Ascending aorta (tissue), 2 donors: ENCODE results near the gene KCNK16. TPM values are rescaled to one million over a fixed set of nuclear protein-coding genes. Genes with fewer than 3 reads are reported as not detected.

Experiments
- DNase-seq, 2 donors: peaks; one replicate each; pipeline ENCODE4 v3.0.0-alpha.2; 2019; ENCODE audit warnings: low spot score in 2 of 2
- H3K27ac ChIP-seq, 2 donors: fragments of 200-600 bp; sonication (generic); one replicate each; pipeline ENCODE4 v1.5.1; 2016 to 2017; ENCODE audit warnings: mild to moderate bottlenecking in 1 of 2
- H3K27me3 ChIP-seq: fragments of 200-600 bp; sonication (generic); one replicate; pipeline ENCODE4 v1.5.1; 2017
- H3K36me3 ChIP-seq, 2 donors: fragments of 200-600 bp; sonication (generic); one replicate each; pipeline ENCODE4 v1.5.1; 2016
- H3K4me1 ChIP-seq, 2 donors: fragments of 200-600 bp; sonication (generic); one replicate each; pipeline ENCODE4 v1.5.1; 2016 to 2017; ENCODE audit warnings: mild to moderate bottlenecking in 1 of 2
- H3K4me3 ChIP-seq, 2 donors: fragments of 200-600 bp; sonication (generic); one replicate each; pipeline ENCODE4 v1.5.1; 2016 to 2017; ENCODE audit warnings: mild to moderate bottlenecking in 1 of 2
- H3K9me3 ChIP-seq, 2 donors: fragments of 200-600 bp; sonication (generic); one replicate each; pipeline ENCODE4 v1.5.1; 2016
- intact Hi-C: fragments of 100-400 bp; cut with DNase I; formaldehyde crosslinking; loops from one replicate; pipeline ENCODE4 v1.15.1; 2023
- total RNA-seq: library from RNA; depleted of rRNA; stranded (reverse); fragments of >200 nt; gene quantifications from one replicate; pipeline ENCODE4 v1.1.0, GENCODE V29; 2016
- TF ChIP-seq, protein P1 (sequence below), 3 experiments: fragments of 200-600 bp in 2 of 3; fragments of 450-650 bp in 1 of 3; sonication (generic) in 2 of 3; IDR thresholded peaks; one replicate each; pipeline ENCODE4 v1.5.1; 2016 to 2019; ENCODE audit warnings: antibody characterized with exemption in 3 of 3, mild to moderate bottlenecking in 1 of 3, moderate library complexity in 1 of 3

KCNK16 gene
- total RNA-seq, 1 donor from 2014 or later, result not detected

DNA sequence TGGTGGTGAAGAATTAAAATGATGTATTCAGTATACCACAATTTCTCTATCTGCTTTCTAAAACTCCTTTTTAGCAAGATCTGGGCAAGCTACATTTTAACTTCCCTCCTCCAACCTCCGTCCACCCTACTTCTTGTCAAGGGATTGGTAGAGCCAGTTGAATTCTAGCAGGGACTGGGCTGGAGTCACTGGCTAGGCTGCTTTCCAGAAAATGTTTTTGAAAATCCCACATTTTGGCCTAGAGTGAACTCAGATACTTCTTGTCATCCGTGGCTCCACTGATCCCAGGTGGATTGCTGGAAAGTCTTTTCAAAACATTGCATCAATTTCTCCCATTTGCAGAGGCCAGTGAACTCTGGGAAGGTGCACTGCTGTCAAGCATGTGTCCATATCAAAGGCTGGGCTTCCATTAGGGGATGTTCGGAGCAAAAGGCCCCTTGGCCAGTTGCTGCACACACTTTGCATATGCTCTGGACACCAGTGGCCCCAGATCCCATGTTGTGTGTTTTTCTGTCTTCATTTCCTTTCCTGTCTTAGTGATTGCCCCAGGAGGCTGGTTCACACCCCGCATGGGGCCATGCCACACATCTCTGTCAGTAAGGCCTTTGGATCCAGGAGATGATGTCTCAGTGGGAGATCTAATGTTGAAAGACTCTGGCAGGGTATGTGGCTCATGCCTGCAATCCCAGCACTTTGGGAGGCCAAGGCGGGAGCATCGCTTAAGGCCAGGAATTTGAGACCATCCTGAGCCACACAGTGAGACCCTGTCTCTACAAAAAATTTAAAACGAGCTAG is 11.3 kb upstream of the KCNK16 start:
- H3K27ac ChIP-seq, result no peak overlapping the region
- no peaks in the 10 kb centered on the region for H3K36me3 ChIP-seq
- H3K4me1 ChIP-seq, result peaks cover 0 to 7% of the 10 kb centered on the region in 2 donors
- H3K4me3 ChIP-seq, result no peak overlapping the region
- intact Hi-C loops, result no loop called here
- DNase-seq, result no peak
- TF ChIP-seq, protein P1, sequence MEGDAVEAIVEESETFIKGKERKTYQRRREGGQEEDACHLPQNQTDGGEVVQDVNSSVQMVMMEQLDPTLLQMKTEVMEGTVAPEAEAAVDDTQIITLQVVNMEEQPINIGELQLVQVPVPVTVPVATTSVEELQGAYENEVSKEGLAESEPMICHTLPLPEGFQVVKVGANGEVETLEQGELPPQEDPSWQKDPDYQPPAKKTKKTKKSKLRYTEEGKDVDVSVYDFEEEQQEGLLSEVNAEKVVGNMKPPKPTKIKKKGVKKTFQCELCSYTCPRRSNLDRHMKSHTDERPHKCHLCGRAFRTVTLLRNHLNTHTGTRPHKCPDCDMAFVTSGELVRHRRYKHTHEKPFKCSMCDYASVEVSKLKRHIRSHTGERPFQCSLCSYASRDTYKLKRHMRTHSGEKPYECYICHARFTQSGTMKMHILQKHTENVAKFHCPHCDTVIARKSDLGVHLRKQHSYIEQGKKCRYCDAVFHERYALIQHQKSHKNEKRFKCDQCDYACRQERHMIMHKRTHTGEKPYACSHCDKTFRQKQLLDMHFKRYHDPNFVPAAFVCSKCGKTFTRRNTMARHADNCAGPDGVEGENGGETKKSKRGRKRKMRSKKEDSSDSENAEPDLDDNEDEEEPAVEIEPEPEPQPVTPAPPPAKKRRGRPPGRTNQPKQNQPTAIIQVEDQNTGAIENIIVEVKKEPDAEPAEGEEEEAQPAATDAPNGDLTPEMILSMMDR (IDR thresholded peaks at IDR 0.05), result no peak
- H3K9me3 ChIP-seq, result no peaks in the 10 kb centered on the region
- H3K27me3 ChIP-seq, result no peaks in the 10 kb centered on the region

DNA sequence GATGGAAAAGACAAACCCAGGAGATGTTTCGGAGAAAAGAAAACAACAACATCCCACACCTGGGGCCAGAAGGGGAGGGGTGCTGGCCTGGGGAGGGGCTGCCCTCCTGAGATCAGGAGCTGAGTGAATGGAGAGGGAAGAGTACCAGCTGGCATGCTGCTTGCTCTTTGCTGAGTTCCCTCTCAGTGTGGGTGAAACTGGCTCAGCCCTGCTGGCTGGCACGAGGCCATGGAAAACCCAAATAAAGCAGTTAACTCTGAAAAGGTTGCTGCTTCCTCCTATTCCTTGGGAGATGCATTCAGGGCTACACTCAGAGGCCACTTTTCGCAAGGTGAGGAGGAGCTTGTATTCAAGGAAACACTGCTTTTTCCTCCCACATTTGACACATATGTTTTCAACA is 8.0 kb upstream of the KCNK16 start:
- Histone ChIP-seq H3K27me3 (no peaks in the 10 kb centered on the region), H3K27ac (no peak overlapping the region), H3K4me3 (no peak overlapping the region), H3K9me3 (no peaks in the 10 kb centered on the region), H3K36me3 (no peaks in the 10 kb centered on the region), H3K4me1 (peaks cover 0 to 2% of the 10 kb centered on the region in 2 donors)
- intact Hi-C loops, result no loop called here
- TF ChIP-seq, protein P1 (IDR thresholded peaks at IDR 0.05), result no peak
- DNase-seq, result no peak

DNA sequence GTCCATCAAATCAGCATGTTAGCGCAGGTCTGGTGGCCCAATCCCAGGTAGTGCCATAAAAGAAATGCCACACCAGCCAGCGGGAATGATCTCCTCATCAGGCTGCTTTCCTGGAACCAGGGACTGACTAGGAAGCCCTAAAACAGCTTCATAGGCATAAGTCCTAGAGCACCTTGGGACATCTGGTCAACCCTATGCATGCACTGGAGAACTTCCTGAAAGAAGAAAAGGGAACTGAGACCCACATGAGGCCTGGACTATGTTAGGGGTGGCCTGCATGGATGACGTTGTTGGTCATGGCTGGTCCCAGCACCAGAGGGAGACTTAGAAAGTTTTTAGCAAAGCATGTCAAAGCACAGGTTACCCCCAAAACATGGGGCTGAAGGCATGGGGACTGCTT is 7.6 kb upstream of the KCNK16 start:
- Histone ChIP-seq H3K4me3 (no peak overlapping the region), H3K27ac (no peak overlapping the region), H3K9me3 (no peaks in the 10 kb centered on the region), H3K4me1 (peaks cover 0 to 2% of the 10 kb centered on the region in 2 donors), H3K36me3 (no peaks in the 10 kb centered on the region), H3K27me3 (no peaks in the 10 kb centered on the region)
- intact Hi-C loops, result no loop called here
- TF ChIP-seq, protein P1 (IDR thresholded peaks at IDR 0.05), result no peak
- DNase-seq, result no peak

DNA sequence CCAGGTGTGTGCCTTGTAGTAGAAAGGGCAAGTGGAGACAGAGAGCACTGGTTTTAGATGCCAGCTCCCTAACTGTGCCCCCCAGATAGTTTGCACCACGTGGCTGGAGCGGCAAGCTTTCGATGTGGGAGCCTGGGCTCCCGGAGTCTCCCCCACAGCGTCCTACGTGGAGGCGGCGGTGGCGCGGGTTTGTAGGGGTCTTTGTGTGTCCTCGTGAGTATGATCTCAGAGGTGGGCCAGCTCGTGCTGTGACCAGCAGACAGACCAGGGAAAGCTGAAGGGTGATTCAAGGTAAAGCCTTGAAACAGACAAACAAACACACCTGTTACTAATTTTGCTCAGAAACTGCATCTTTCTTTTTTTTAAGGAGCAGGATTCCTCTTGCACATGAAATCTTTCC is 5.6 kb upstream of the KCNK16 start:
- TF ChIP-seq, protein P1 (IDR thresholded peaks at IDR 0.05), result no peak
- peaks cover 0 to 2% of the 10 kb centered on the region in 2 donors for H3K4me1 ChIP-seq
- DNase-seq, result no peak
- no peaks in the 10 kb centered on the region for H3K27me3 ChIP-seq
- H3K4me3 ChIP-seq, result no peak overlapping the region
- no peaks in the 10 kb centered on the region for H3K9me3 ChIP-seq
- no peak overlapping the region for H3K27ac ChIP-seq
- intact Hi-C loops, result no loop called here
- no peaks in the 10 kb centered on the region for H3K36me3 ChIP-seq

DNA sequence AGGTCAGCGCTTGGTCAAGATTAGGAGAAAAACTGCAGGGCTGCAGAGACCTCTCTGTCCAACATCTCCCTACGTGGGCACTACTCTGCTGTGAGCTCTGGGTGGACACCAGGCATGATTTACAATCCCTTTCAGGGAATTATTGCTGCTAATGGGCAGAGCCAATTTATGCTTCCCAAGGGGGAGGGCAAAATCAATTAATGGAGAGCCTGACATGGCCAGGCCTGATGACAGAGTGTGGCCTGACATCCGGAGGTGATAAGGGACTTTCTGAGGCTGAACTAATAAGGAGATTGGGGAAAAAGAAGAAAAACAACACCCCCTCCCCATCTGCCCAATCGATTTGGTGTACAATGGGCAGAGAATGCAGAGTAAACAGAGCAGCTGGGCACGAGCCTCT is 5.0 kb upstream of the KCNK16 start:
- Histone ChIP-seq H3K27ac (no peak overlapping the region), H3K27me3 (no peaks in the 10 kb centered on the region), H3K4me3 (no peak overlapping the region), H3K9me3 (no peaks in the 10 kb centered on the region), H3K36me3 (no peaks in the 10 kb centered on the region), H3K4me1 (peaks cover 0 to 2% of the 10 kb centered on the region in 2 donors)
- intact Hi-C loops, result no loop called here
- TF ChIP-seq, protein P1 (IDR thresholded peaks at IDR 0.05), result no peak
- no peak for DNase-seq
